ENCODE measurements around the gene TRMO. TPM values are rescaled to one million over a fixed set of nuclear protein-coding genes. Genes with fewer than 3 reads are reported as not detected.
A peak's percentile ranks its signal among the peaks of the same experiment; 100 is the strongest.

Gene TRMO
- total RNA-seq, 1 experiment from 2014 or later, result 15.6 TPM

DNA sequence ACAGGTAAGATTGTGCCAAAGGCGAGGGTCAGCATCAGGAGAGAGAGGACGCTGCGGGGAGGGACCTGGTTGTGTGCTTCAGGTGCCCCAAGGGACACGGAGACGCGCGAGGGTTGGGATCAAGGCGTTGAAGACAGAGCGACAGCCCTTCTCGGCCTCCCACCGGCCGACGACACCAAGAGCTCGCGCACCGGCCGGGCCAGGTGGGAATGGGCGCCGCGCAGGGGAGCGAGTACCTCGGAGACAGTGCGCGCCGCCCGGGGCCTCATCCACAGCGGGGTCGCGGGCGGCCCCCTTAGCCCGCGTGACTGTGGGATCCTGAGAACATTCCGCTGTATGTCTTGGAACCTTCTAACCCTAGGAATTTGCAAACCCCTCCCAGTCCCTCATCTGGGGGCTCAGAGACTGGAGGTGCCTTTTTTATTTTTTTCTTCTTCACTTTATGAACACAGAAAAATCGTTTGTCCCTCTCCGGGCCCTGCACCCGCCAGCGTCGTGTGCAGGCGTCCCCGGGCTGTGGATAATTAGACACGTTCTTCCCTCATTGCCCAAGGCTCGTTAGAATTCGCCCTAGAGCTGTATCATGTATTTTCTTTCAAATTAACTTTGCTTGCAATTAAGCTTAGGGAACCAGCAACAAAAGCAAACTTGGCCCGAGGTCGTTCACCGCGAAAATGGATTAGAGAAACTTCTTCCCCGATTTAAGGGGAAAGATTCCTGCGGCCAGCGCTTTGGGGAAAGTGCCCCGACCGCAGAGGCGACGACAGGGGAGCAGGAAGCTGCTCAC lies 64.5 kb downstream of the TRMO start:
- Histone ChIP-seq H3K27me3 (replicated peaks) (no peaks in the 10 kb centered on the region), H3K9me3 (replicated peaks) (peaks cover 6% of the 10 kb centered on the region; the same call in 1 of the 2 replicates), H3K4me3 (no peak overlapping the region), H3K27ac (no peak overlapping the region), H3K4me1 (replicated peaks) (peaks cover 19% of the 10 kb centered on the region), H3K36me3 (0 out of 2 replicates have a peak, but pooled peaks cover 3% of the 10 kb centered on the region)
- DNase-seq (ENCODE audit: low read depth in 1 of 2, low spot score in 2 of 2), result no peak

DNA sequence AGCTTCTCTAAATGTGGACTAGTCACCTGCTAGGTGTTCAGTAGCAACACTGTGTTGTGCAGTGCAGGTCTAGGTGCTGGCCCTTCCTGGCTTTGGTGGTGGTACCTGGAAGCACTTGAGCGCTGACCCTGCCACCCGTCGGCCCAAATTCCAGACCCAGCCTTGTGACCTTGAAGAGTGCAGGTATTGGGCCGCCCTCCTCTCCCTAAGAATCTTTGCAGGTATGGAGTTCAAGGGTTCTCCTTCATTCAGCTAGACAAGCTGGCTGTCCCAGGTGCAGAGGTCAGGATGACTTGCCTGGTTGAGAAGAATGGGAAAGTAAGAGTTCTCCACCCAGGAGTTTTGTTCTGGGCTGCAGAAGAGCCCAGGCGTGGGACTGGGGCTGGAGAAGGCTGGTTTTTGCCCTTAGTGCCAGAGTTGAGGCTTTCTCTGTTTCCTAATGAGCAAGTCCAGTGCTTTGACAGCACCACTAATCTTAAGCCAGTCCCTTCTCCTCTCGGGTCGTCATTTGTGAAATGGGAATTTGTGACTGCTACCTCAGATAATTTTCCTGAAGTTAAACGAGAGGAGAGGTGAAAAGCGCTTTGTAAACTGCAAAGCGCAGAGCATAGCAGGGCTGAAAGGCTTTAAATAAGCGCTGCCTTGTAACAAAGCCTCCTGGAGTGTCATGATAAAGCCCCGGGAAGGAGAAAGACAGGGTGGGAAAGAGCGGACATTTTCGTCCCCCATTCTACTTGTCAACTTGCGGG lies 65.3 kb downstream of the TRMO start:
- peaks cover 6% of the 10 kb centered on the region; the same call in 1 of the 2 replicates for H3K9me3 ChIP-seq (replicated peaks)
- no peak for DNase-seq (ENCODE audit: low read depth in 1 of 2, low spot score in 2 of 2)
- no peak overlapping the region for H3K27ac ChIP-seq
- H3K4me1 ChIP-seq (replicated peaks), result peaks cover 19% of the 10 kb centered on the region
- no peak overlapping the region for H3K4me3 ChIP-seq
- H3K36me3 ChIP-seq, result 0 out of 2 replicates have a peak, but pooled peaks cover 3% of the 10 kb centered on the region
- no peaks in the 10 kb centered on the region for H3K27me3 ChIP-seq (replicated peaks)

DNA sequence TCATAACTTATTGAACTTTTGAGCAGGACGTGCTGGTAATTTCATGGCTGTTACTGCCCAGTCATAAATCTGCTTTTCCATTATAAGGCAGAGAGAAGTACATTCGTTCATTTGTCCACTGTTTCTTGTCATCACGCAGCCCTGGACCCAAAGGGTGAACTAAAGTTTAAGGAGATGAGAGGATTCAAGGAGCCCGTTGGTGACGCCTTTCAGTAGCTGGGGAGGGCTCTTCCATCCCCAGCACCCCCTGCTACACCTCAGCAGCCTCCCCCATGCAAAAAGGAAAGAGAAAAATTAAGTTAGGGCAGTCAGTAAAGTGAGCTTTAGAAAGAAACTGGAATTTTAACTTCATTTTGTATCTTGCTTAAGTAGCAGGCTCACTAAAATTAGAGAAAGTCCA lies 66.4 kb downstream of the TRMO start:
- H3K4me1 ChIP-seq (replicated peaks), result peaks cover 19% of the 10 kb centered on the region
- no peak overlapping the region for H3K4me3 ChIP-seq
- no peaks in the 10 kb centered on the region for H3K27me3 ChIP-seq (replicated peaks)
- DNase-seq (ENCODE audit: low read depth in 1 of 2, low spot score in 2 of 2), result no peak
- peaks cover 6% of the 10 kb centered on the region; the same call in 1 of the 2 replicates for H3K9me3 ChIP-seq (replicated peaks)
- 0 out of 2 replicates have a peak, but pooled peaks cover 3% of the 10 kb centered on the region for H3K36me3 ChIP-seq
- H3K27ac ChIP-seq, result no peak overlapping the region

DNA sequence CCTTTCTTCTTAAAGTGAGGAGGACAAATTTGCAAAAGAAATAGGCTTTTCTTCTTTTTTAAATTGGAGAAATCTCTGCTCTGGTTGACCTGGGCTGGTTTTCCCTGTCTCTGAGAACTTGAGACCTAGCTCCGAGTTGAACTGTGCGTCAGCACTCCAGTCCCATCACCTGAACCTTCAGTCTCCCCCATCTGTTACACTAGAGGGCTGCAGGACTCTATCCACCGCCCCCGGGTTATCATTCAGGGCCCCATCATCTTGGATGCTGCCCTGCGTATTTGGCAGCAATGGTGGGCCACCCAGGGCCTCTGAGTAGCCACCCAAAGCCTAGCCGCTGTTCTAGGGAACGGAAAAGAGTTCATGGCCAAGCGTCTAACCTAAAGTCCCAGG lies 66.8 kb downstream of the TRMO start:
- H3K4me3 ChIP-seq, result no peak overlapping the region
- 0 out of 2 replicates have a peak, but pooled peaks cover 3% of the 10 kb centered on the region for H3K36me3 ChIP-seq
- no peaks in the 10 kb centered on the region for H3K27me3 ChIP-seq (replicated peaks)

DNA sequence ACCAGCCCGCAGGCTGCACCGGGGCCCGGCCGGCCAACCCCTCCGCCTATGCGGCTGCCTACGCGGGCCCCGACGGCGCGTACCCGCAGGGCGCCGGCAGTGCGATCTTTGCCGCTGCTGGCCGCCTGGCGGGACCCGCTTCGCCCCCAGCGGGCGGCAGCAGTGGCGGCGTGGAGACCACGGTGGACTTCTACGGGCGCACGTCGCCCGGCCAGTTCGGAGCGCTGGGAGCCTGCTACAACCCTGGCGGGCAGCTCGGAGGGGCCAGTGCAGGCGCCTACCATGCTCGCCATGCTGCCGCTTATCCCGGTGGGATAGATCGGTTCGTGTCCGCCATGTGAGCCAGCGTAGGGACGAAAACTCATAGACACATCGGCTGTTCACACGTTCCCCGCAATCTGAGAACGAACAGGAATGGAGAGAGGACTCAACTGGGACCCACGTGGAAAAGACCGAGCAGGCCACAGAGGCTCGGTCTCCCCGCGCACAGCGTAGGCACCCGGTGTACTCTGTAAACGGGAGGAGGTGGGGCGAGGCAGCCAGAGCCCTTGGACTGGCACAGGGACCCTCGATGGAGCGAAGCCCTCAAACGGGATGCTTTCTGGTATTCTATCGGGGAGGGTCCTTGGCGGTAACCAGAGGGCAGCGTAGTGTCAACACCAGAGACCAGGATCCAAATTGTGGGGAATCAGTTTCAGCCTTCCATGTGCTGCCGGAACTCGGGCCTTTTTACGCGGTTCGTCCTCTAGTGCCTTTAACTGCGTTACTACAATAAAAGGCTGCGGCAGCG lies 67.4 kb downstream of the TRMO start:
- H3K9me3 ChIP-seq (replicated peaks), result peaks cover 6% of the 10 kb centered on the region; the same call in 1 of the 2 replicates
- 0 out of 2 replicates have a peak, but pooled peaks cover 3% of the 10 kb centered on the region for H3K36me3 ChIP-seq
- DNase-seq (ENCODE audit: low read depth in 1 of 2, low spot score in 2 of 2), result no peak
- no peak overlapping the region for H3K27ac ChIP-seq
- no peaks in the 10 kb centered on the region for H3K27me3 ChIP-seq (replicated peaks)
- peak overlapping the region; percentile 71 for H3K4me3 ChIP-seq
- peaks cover 19% of the 10 kb centered on the region for H3K4me1 ChIP-seq (replicated peaks)

More for the DNA sequence above, 66.8 kb downstream of the TRMO start:
- H3K4me1 ChIP-seq (replicated peaks), result peaks cover 19% of the 10 kb centered on the region
- no peak for DNase-seq (ENCODE audit: low read depth in 1 of 2, low spot score in 2 of 2)
- no peak overlapping the region for H3K27ac ChIP-seq
- H3K9me3 ChIP-seq (replicated peaks), result peaks cover 6% of the 10 kb centered on the region; the same call in 1 of the 2 replicates

Other genes starting within 250 kb of the TRMO start
- 7.8 and 13.3 TPM in 2 replicates for gene XPA, start 225.2 kb downstream of the TRMO start, total RNA-seq (2014; rRNA removed; shearing (Covaris generic))
- 3.1 and 4.7 TPM in 2 replicates for gene FOXE1, start 69.3 kb downstream of the TRMO start, total RNA-seq (2014; rRNA removed; shearing (Covaris generic))
- gene HEMGN, start 15.7 kb upstream of the TRMO start, total RNA-seq (2014; rRNA removed; shearing (Covaris generic)), result not detected in 2 replicates
- gene ANP32B, start 60.8 kb upstream of the TRMO start, total RNA-seq (2014; rRNA removed; shearing (Covaris generic)), result 10.1 and 15.1 TPM in 2 replicates
- gene NANS, start 134.2 kb upstream of the TRMO start, total RNA-seq (2014; rRNA removed; shearing (Covaris generic)), result 160 and 167 TPM in 2 replicates
- gene TRIM14, start 196.7 kb upstream of the TRMO start, total RNA-seq (2014; rRNA removed; shearing (Covaris generic)), result 4.0 and 6.5 TPM in 2 replicates

Data from SJSA1 (cell line).